Measurements from ENCODE around the gene RFX6. TPM values are rescaled to one million over a fixed set of nuclear protein-coding genes. Genes with fewer than 3 reads are reported as not detected.
"Not testable (repeated sequence)": the region's sequence is repeated elsewhere in the genome, so short reads cannot be mapped to it uniquely, and the experiment has no call there.

The RFX6 gene, protein sequence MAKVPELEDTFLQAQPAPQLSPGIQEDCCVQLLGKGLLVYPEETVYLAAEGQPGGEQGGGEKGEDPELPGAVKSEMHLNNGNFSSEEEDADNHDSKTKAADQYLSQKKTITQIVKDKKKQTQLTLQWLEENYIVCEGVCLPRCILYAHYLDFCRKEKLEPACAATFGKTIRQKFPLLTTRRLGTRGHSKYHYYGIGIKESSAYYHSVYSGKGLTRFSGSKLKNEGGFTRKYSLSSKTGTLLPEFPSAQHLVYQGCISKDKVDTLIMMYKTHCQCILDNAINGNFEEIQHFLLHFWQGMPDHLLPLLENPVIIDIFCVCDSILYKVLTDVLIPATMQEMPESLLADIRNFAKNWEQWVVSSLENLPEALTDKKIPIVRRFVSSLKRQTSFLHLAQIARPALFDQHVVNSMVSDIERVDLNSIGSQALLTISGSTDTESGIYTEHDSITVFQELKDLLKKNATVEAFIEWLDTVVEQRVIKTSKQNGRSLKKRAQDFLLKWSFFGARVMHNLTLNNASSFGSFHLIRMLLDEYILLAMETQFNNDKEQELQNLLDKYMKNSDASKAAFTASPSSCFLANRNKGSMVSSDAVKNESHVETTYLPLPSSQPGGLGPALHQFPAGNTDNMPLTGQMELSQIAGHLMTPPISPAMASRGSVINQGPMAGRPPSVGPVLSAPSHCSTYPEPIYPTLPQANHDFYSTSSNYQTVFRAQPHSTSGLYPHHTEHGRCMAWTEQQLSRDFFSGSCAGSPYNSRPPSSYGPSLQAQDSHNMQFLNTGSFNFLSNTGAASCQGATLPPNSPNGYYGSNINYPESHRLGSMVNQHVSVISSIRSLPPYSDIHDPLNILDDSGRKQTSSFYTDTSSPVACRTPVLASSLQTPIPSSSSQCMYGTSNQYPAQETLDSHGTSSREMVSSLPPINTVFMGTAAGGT
- total RNA-seq (not detected), polyA plus RNA-seq (ENCODE audit: insufficient read length in 6 of 6) (1 to 10 TPM; 1.1 to 2.6 (median 2.3) TPM)
- long read RNA-seq, donor 1, result 0 reads
- long read RNA-seq, donor 2, result 0 reads
- long read RNA-seq, donor 3, result 0 reads
- long read RNA-seq, donor 4, result 0 reads
- long read RNA-seq, donor 5, result 0 reads
- long read RNA-seq, donor 6, result 0 reads
- long read RNA-seq, donor 7, result 0 reads
- long read RNA-seq, donor 8, partial matches to known transcripts, result 11 of 11 reads
- long read RNA-seq, donor 8, other reads (novel, unspliced or antisense), result 0 of 11 reads
- long read RNA-seq, donor 9, result 0 reads
- long read RNA-seq, donor 10, result 0 reads
- long read RNA-seq, donor 11, result 0 reads
- long read RNA-seq, donor 12, result 0 reads

GRCh38 chr6:116876635-116877611 is at the start of gene RFX6:
RFX6 (plus strand) TSS chr6:116877242; CDS start chr6:116877276, 34 bp downstream.
- peak in 2 of 4 donors; percentile 29 to 79 for DNase-seq
- intact Hi-C loops (cut with DNase I), result no loop called here
- ATAC-seq, result peak; percentile 95
- H3K36me3 ChIP-seq, result no peaks in the 10 kb centered on the region
- H3K4me1 ChIP-seq, result peaks cover 0 to 10% of the 10 kb centered on the region in 2 donors
- H3K27ac ChIP-seq, result no peak within 1 kb of the TSS
- peaks cover 44 to 55% of the 10 kb centered on the region in 2 donors for H3K27me3 ChIP-seq
- peak within 1 kb of the TSS in 1 of 2 donors; percentile 28 for H3K4me3 ChIP-seq
- peaks cover 0 to 8% of the 10 kb centered on the region in 2 donors for H3K9me3 ChIP-seq
- no peak for TF ChIP-seq CTCF (IDR thresholded peaks at IDR 0.05)

DNA sequence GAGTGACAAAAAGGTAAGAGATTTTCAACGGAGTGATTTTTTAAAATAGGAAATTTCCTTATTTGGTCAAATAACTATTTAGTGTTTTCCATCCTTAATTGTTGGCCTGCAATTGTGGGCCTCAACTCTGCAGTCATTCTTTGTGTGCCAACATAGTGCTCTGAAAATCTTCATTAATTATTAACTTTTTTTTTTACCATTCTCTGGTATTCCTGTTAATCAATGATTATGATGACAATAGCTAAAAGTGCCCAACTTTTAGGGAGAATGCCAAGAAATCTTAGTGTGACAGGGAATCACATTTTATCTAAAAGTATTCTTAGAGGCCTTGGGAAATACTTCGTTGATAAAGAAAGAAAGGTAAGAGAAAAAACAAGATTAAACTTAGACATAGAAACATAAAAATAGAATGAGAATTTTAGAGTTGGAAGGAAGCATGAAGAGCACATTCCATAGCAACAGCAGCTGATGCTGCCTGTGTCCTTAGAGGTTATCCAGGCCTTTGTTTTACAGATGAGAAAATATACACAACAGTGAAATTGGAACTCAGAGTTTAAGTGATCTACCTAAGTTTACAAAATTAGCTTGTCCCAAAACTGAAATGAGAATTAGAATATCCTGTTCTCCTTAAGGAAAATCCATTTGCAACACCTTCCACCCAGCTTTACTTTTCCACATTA is 49.3 kb upstream of the RFX6 start:
- H3K27me3 ChIP-seq, result no peaks in the 10 kb centered on the region
- intact Hi-C loops (cut with DNase I), result no loop called here

GRCh38 chr6:116828983-116829382 is 48.1 kb upstream of the RFX6 start, which contains the start of gene GPRC6A:
GPRC6A (minus strand) TSS chr6:116829083; CDS start chr6:116829013, 70 bp downstream.
- ATAC-seq (peak; percentile 44), DNase-seq (no peak)
- intact Hi-C loops (cut with DNase I), result no loop called here
- no peaks in the 10 kb centered on the region for H3K4me1 ChIP-seq
- TF ChIP-seq CTCF (IDR thresholded peaks at IDR 0.05), result no peak
- H3K27me3 ChIP-seq, result no peaks in the 10 kb centered on the region
- H3K36me3 ChIP-seq, result no peaks in the 10 kb centered on the region
- H3K4me3 ChIP-seq, result no peak within 1 kb of the TSS
- H3K27ac ChIP-seq, result no peak within 1 kb of the TSS
- peaks cover 0 to 11% of the 10 kb centered on the region in 2 donors for H3K9me3 ChIP-seq

More for the DNA sequence above, 49.3 kb upstream of the RFX6 start:
- Histone ChIP-seq H3K4me1 (no peaks in the 10 kb centered on the region), H3K27ac (no peak overlapping the region), H3K9me3 (peaks cover 0 to 17% of the 10 kb centered on the region in 2 donors), H3K36me3 (no peaks in the 10 kb centered on the region), H3K4me3 (no peak overlapping the region)
- ATAC-seq (no peak), DNase-seq (no peak)
- no peak for TF ChIP-seq CTCF (IDR thresholded peaks at IDR 0.05)

- H3K36me3 ChIP-seq; H3K27me3 ChIP-seq; H3K9me3 ChIP-seq; ATAC-seq; DNase-seq; H3K4me1 ChIP-seq; H3K27ac ChIP-seq; H3K4me3 ChIP-seq; intact Hi-C loops (cut with DNase I): not testable (repeated sequence)
These were observed 42.5 kb upstream of the RFX6 start for GRCh38 chr6:116834526-116834925.
